GM19372 (cell line): ENCODE results near the gene LPCAT3.
A peak's percentile ranks its signal among the peaks of the same experiment; 100 is the strongest.

ENCODE experiments used
- ATAC-seq: cut with Tn5 transposase; IDR thresholded peaks from one replicate; pipeline ENCODE4 v1.9.1; 2021; ENCODE audit warnings: mild to moderate bottlenecking, low read depth, moderate library complexity; ENCODE audit not compliant: unreplicated experiment

Gene LPCAT3

GRCh38 chr12:6965714-6966113 is 52.6 kb downstream of the LPCAT3 start:
- ATAC-seq, result no peak

- ATAC-seq, result no peak
Observed at GRCh38 chr12:6965026-6965661, 53.1 kb downstream of the LPCAT3 start.

GRCh38 chr12:6964605-6965025 is 53.7 kb downstream of the LPCAT3 start:
- no peak for ATAC-seq

- ATAC-seq, result no peak
Observed at GRCh38 chr12:6963791-6964413, 54.4 kb downstream of the LPCAT3 start.

GRCh38 chr12:6963016-6963731 is 55.1 kb downstream of the LPCAT3 start:
- no peak for ATAC-seq

GRCh38 chr12:6962285-6963015 is 55.8 kb downstream of the LPCAT3 start:
- no peak for ATAC-seq

GRCh38 chr12:6961695-6962284 is 56.5 kb downstream of the LPCAT3 start:
- ATAC-seq, result no peak

- no peak for ATAC-seq
Observed at GRCh38 chr12:6961278-6961694, 57.0 kb downstream of the LPCAT3 start.

GRCh38 chr12:6960593-6961277 is 57.5 kb downstream of the LPCAT3 start:
- ATAC-seq, result no peak

GRCh38 chr12:6959805-6960592 is 58.3 kb downstream of the LPCAT3 start:
- ATAC-seq, result no peak

- peak; percentile 39 for ATAC-seq
Observed at GRCh38 chr12:6959058-6959804, 59.0 kb downstream of the LPCAT3 start.

GRCh38 chr12:6958609-6959057 is 59.6 kb downstream of the LPCAT3 start:
- ATAC-seq, result no peak

- no peak for ATAC-seq
Observed at GRCh38 chr12:6957741-6958608, 60.3 kb downstream of the LPCAT3 start.

- no peak for ATAC-seq
Observed at GRCh38 chr12:6957151-6957701, 61.0 kb downstream of the LPCAT3 start.

GRCh38 chr12:6956021-6956727 is 62.1 kb downstream of the LPCAT3 start:
- ATAC-seq, result no peak

- ATAC-seq, result no peak
Observed at GRCh38 chr12:6955108-6956020, 62.9 kb downstream of the LPCAT3 start.
